Panc1 (cell line): ENCODE data around the gene RNF114. TPM values are rescaled to one million over a fixed set of nuclear protein-coding genes. Genes with fewer than 3 reads are reported as not detected.
"Not testable (repeated sequence)": the region's sequence is repeated elsewhere in the genome, so short reads cannot be mapped to it uniquely, and the experiment has no call there.

Experiments used
- ATAC-seq: fragments of 200-7000 bp; cut with Tn5 transposase; 2 replicates; pipeline ENCODE4 v1.9.1; 2020; ENCODE audit warnings: mild to moderate bottlenecking, moderate library complexity
- BruUV-seq: library from RNA; stranded (reverse); fragments of 400-500 nt; replicated peaks from 2 replicates; lab custom pipeline; 2021; lab: Mats Ljungman, UMichigan
- CTCF ChIA-PET: fragments of 300-600 bp; sonication (Branson Sonifier 250); formaldehyde crosslinking; loops from one replicate; lab custom pipeline; 2022; ENCODE audit warnings: antibody characterized with exemption; lab: Charles Lee
- POLR2A ChIA-PET: fragments of 300-600 bp; sonication (Branson Sonifier 250); formaldehyde crosslinking; loops from one replicate; lab custom pipeline; 2022; ENCODE audit warnings: antibody characterized with exemption; lab: Charles Lee
- DNase-seq: peaks from one replicate; pipeline ENCODE4 v3.0.0-alpha.2; 2010; ENCODE audit warnings: low read depth, low spot score
- H3K27ac ChIP-seq: 2 replicates; pipeline ENCODE4 v1.5.1; 2011; ENCODE audit warnings: mild to moderate bottlenecking, low read length, inconsistent platforms
- H3K27me3 ChIP-seq: fragments of 200-500 bp; sonication (Bioruptor generic); 2 replicates; pipeline ENCODE4 v1.6.0; 2014; ENCODE audit warnings: low read length, inconsistent platforms; ENCODE audit not compliant: control insufficient read depth, insufficient read depth
- H3K36me3 ChIP-seq: fragments of 200-500 bp; sonication (Bioruptor generic); 2 replicates; pipeline ENCODE4 v1.5.1; 2014; ENCODE audit warnings: inconsistent platforms, mild to moderate bottlenecking, low read length, moderate library complexity; ENCODE audit not compliant: control insufficient read depth, insufficient read depth
- H3K4me1 ChIP-seq: 2 replicates; pipeline ENCODE4 v1.5.1; 2011; ENCODE audit warnings: inconsistent platforms, mild to moderate bottlenecking, low read length, moderate library complexity; ENCODE audit not compliant: control insufficient read depth, insufficient read depth
- H3K4me3 ChIP-seq, 2 experiments: 2 replicates each; pipeline ENCODE4 v1.5.1; 2011 to 2012; ENCODE audit warnings: low read depth in 2 of 2, low read length in 2 of 2, mild to moderate bottlenecking in 2 of 2, inconsistent platforms in 1 of 2, moderate library complexity in 1 of 2
- H3K9me3 ChIP-seq: fragments of 200-500 bp; sonication (Bioruptor generic); 2 replicates; pipeline ENCODE4 v1.5.1; 2014; ENCODE audit warnings: low read depth, mild to moderate bottlenecking, inconsistent platforms, low read length, moderate library complexity; ENCODE audit not compliant: control insufficient read depth, insufficient read depth
- CTCF ChIP-seq: fragments of 450-650 bp; IDR thresholded peaks from 2 replicates; pipeline ENCODE4 v1.5.1; 2017; ENCODE audit warnings: mild to moderate bottlenecking
- POLR2AphosphoS5 ChIP-seq: IDR thresholded peaks from 2 replicates; pipeline ENCODE4 v1.6.1; 2012; ENCODE audit warnings: mild to moderate bottlenecking, low read depth, low read length, moderate library complexity
- REST ChIP-seq, 2 experiments: IDR thresholded peaks; 2 replicates each; pipeline ENCODE4 v1.6.1; 2011 to 2012; ENCODE audit warnings: low read depth in 2 of 2, control low read depth in 1 of 2, low read length in 1 of 2, mild to moderate bottlenecking in 1 of 2, moderate library complexity in 1 of 2; ENCODE audit not compliant: insufficient read depth in 1 of 2
- SIN3A ChIP-seq: IDR thresholded peaks from 2 replicates; pipeline ENCODE4 v1.6.1; 2012; ENCODE audit warnings: low read depth, mild to moderate bottlenecking, low read length, moderate library complexity, borderline replicate concordance; ENCODE audit not compliant: insufficient read depth
- TCF7L2 ChIP-seq: IDR thresholded peaks from 2 replicates; pipeline ENCODE4 v1.6.1; 2011; ENCODE audit warnings: mild to moderate bottlenecking, low read depth, low read length, inconsistent platforms
- in situ Hi-C: cut with HindIII; loops from 2 replicates; pipeline ENCODE4 v1.10.0; 2016; ENCODE audit warnings: low sequenced_read_pairs, low pct_unique_long_range_greater_than_20kb
- intact Hi-C: fragments of 100-400 bp; cut with micrococcal nuclease; formaldehyde crosslinking; loops from one replicate; pipeline ENCODE4 v1.10.0; 2022; ENCODE audit not compliant: unreplicated experiment
- total RNA-seq: library from RNA; stranded (reverse); gene quantifications from one replicate; pipeline ENCODE4 v1.2.1, GENCODE V29; 2021; ENCODE audit not compliant: unreplicated experiment

RNF114 gene
- total RNA-seq, 1 experiment from 2014 or later = 70.0 TPM

- ATAC-seq (no peak), DNase-seq (no peak)
- TF ChIP-seq TCF7L2 = no peak
- TF ChIP-seq SIN3A = no peak
- TF ChIP-seq REST (IDR thresholded peaks at IDR 0.05; ENCODE audit: insufficient read depth in 1 of 2, low read depth in 2 of 2, low read length in 1 of 2) = no peak
- TF ChIP-seq CTCF = no peak
- no peak for TF ChIP-seq POLR2AphosphoS5
- ChIA-PET POLR2A (no interaction called here), CTCF (no interaction called here)
- Histone ChIP-seq H3K36me3 (peaks cover 17% of the 10 kb centered on the region), H3K27ac (no peak overlapping the region), H3K27me3 (no peaks in the 10 kb centered on the region), H3K9me3 (no peaks in the 10 kb centered on the region), H3K4me3 (no peak overlapping the region), H3K4me1 (no peaks in the 10 kb centered on the region)
- intact Hi-C loops (no loop called here), in situ Hi-C loops (no loop called here)
- no TSS peak for BruUV-seq
Observed at GRCh38 chr20:49955167-49955566, 19.0 kb downstream of the RNF114 start.

- H3K4me1 ChIP-seq, H3K9me3 ChIP-seq, intact Hi-C loops, ATAC-seq, in situ Hi-C loops, CTCF ChIA-PET, DNase-seq, H3K4me3 ChIP-seq, BruUV-seq, H3K27ac ChIP-seq, H3K27me3 ChIP-seq, POLR2A ChIA-PET: not testable (repeated sequence)
- peaks cover 11% of the 10 kb centered on the region for H3K36me3 ChIP-seq
Observed at GRCh38 chr20:49955830-49956396, 19.7 kb downstream of the RNF114 start.

- Histone ChIP-seq H3K36me3 (peaks cover 10% of the 10 kb centered on the region), H3K9me3 (no peaks in the 10 kb centered on the region), H3K27ac (no peak overlapping the region), H3K27me3 (no peaks in the 10 kb centered on the region), H3K4me1 (no peaks in the 10 kb centered on the region), H3K4me3 (no peak overlapping the region)
- intact Hi-C loops = no loop called here
- CTCF ChIA-PET = interaction anchor here (1.0 kb wide), 1 partner anchor 9 kb away, joined by 4 read pairs; no protein-coding TSS in a partner anchor
- in situ Hi-C loops = no loop called here
- BruUV-seq = no TSS peak
- ATAC-seq (no peak), DNase-seq (no peak)
- TF ChIP-seq CTCF (no peak), POLR2AphosphoS5 (no peak), TCF7L2 (no peak), REST (IDR thresholded peaks at IDR 0.05; ENCODE audit: insufficient read depth in 1 of 2, low read depth in 2 of 2, low read length in 1 of 2) (no peak)
- POLR2A ChIA-PET = no interaction called here
Observed at GRCh38 chr20:49956689-49957088, 20.5 kb downstream of the RNF114 start.
